Activated naive CD4-positive, alpha-beta T cell treated with anti-CD3 and anti-CD28 coated beads for 36 hours (primary cell): ENCODE results near the gene ACTR3. TPM values are rescaled to one million over a fixed set of nuclear protein-coding genes. Genes with fewer than 3 reads are reported as not detected.
"Not testable (repeated sequence)": the region's sequence is repeated elsewhere in the genome, so short reads cannot be mapped to it uniquely, and the experiment has no call there.

Experiments
- CTCF ChIA-PET: fragments of 350-600 bp; sonication (Branson Sonifier 250); formaldehyde crosslinking; loops from one replicate; lab custom pipeline; 2021; ENCODE audit warnings: antibody characterized with exemption; lab: Charles Lee
- DNase-seq: peaks from one replicate; pipeline ENCODE4 v3.0.0-alpha.2; 2020
- H3K27ac Mint-ChIP-seq: one replicate; pipeline ENCODE4 v1.8.0; 2021; ENCODE audit warnings: mild to moderate bottlenecking, mixed read lengths
- H3K27me3 Mint-ChIP-seq: one replicate; pipeline ENCODE4 v1.8.0; 2021; ENCODE audit warnings: low read depth, mixed read lengths
- H3K36me3 Mint-ChIP-seq: one replicate; pipeline ENCODE4 v1.8.0; 2021; ENCODE audit warnings: low read depth, mixed read lengths
- H3K4me1 Mint-ChIP-seq: one replicate; pipeline ENCODE4 v1.8.0; 2021; ENCODE audit warnings: low read depth, mixed read lengths
- H3K4me3 Mint-ChIP-seq: one replicate; pipeline ENCODE4 v1.8.0; 2021; ENCODE audit warnings: mild to moderate bottlenecking, moderate library complexity, mixed read lengths
- H3K9me3 Mint-ChIP-seq: one replicate; pipeline ENCODE4 v1.8.0; 2021; ENCODE audit warnings: mixed read lengths
- intact Hi-C: fragments of 100-400 bp; cut with micrococcal nuclease; formaldehyde crosslinking; loops from one replicate; pipeline ENCODE4 v1.15.1; 2023
- total RNA-seq, 2 experiments: library from RNA; stranded (reverse); gene quantifications; one replicate each; pipeline ENCODE4 v1.2.3, GENCODE V29; 2021

Gene ACTR3
- total RNA-seq, 2 experiments from 2014 or later = 516 to 536 TPM

DNA sequence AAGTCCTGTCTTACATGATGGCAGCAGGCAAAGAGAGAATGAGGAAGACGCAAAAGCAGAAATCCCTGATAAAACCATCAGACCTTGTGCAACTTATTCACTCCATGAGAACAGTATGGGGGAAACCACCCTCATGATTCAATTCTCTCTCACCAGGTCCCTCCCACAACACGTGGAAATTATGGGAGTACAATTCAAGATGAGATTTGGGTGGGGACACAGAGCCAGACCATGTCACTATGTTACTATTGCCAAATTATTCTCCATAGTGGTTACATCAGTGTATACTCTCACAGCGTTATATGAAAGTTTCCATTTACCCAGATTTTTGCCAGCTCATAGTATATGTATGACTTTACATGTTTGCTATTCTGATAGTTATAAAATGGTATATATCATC, 61.0 kb downstream of the ACTR3 start:
- CTCF ChIA-PET = interaction anchor here (1.3 kb wide), 2 partner anchors 15 to 194 kb away, joined by 3 read pairs; partner anchors contain the start of gene SLC35F5
- H3K4me3 Mint-ChIP-seq, H3K9me3 Mint-ChIP-seq, H3K27me3 Mint-ChIP-seq, DNase-seq, intact Hi-C loops: not testable (repeated sequence)
- Mint-ChIP-seq H3K27ac (peak overlapping the region; percentile 37), H3K4me1 (peaks cover 15% of the 10 kb centered on the region), H3K36me3 (peaks cover 51% of the 10 kb centered on the region)

DNA sequence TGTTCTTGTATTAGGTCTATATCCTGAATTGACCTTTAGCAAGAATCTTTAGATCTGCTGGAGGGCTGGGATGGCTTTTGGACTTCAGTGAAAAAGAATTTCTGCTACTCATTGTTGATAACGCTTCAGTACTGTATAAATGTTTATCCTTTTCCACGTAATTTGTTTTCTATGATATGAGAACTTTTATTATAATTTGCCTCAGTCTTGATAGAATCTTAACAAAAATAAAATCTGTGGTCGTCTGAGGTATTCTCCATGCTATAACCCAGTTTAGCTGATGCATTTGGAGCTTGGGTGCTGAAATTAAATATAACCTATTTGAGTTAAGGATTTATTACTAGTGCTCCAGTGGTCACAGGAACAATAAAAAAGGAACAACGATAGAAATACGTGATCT, 71.1 kb downstream of the ACTR3 start:
- DNase-seq = no peak
- intact Hi-C loops = loop anchor here (2.0 kb wide), 1 partner anchor 14 kb away; no protein-coding TSS in a partner anchor
- Mint-ChIP-seq H3K4me1 (peaks cover 7% of the 10 kb centered on the region), H3K36me3 (peaks cover 13% of the 10 kb centered on the region), H3K27ac (no peak overlapping the region), H3K4me3 (no peak overlapping the region), H3K9me3 (no peaks in the 10 kb centered on the region), H3K27me3 (no peaks in the 10 kb centered on the region)
- CTCF ChIA-PET = no interaction called here

- intact Hi-C loops = no loop called here
- CTCF ChIA-PET = interaction anchor here (0.6 to 5.0 kb wide), 2 partner anchors 15 to 69 kb away, joined by 3 to 37 read pairs; no protein-coding TSS in a partner anchor
- no peak for DNase-seq
- Mint-ChIP-seq H3K9me3 (no peaks in the 10 kb centered on the region), H3K36me3 (peaks cover 8% of the 10 kb centered on the region), H3K4me1 (peaks cover 21% of the 10 kb centered on the region), H3K27me3 (no peaks in the 10 kb centered on the region), H3K27ac (peak overlapping the region; percentile 38), H3K4me3 (no peak overlapping the region)
Observed at GRCh38 chr2:113962692-113963480, 73.0 kb downstream of the ACTR3 start.

GRCh38 chr2:113963965-113964364, 74.1 kb downstream of the ACTR3 start:
- Mint-ChIP-seq H3K4me3 (no peak overlapping the region), H3K27me3 (no peaks in the 10 kb centered on the region), H3K4me1 (peaks cover 21% of the 10 kb centered on the region), H3K27ac (no peak overlapping the region), H3K36me3 (peaks cover 7% of the 10 kb centered on the region), H3K9me3 (no peaks in the 10 kb centered on the region)
- DNase-seq = no peak
- intact Hi-C loops = no loop called here
- CTCF ChIA-PET = interaction anchor here (0.7 to 5.0 kb wide), 3 partner anchors 14 to 17 kb away, joined by 3 to 37 read pairs (median 3); no protein-coding TSS in a partner anchor

GRCh38 chr2:113964436-113964835, 74.5 kb downstream of the ACTR3 start:
- Mint-ChIP-seq H3K9me3 (no peaks in the 10 kb centered on the region), H3K36me3 (peaks cover 7% of the 10 kb centered on the region), H3K27me3 (no peaks in the 10 kb centered on the region), H3K4me1 (peaks cover 21% of the 10 kb centered on the region), H3K27ac (no peak overlapping the region), H3K4me3 (no peak overlapping the region)
- no peak for DNase-seq
- CTCF ChIA-PET = interaction anchor here (0.7 to 5.0 kb wide), 5 partner anchors 13 to 208 kb away, joined by 3 to 37 read pairs (median 3); partner anchors contain the start of gene SLC35F5
- intact Hi-C loops = no loop called here

- DNase-seq = no peak
- Mint-ChIP-seq H3K4me3 (no peak overlapping the region), H3K27ac (no peak overlapping the region), H3K9me3 (no peaks in the 10 kb centered on the region), H3K27me3 (no peaks in the 10 kb centered on the region), H3K4me1 (peaks cover 21% of the 10 kb centered on the region), H3K36me3 (peaks cover 5% of the 10 kb centered on the region)
- intact Hi-C loops = no loop called here
- CTCF ChIA-PET = interaction anchor here (0.7 to 5.0 kb wide), 9 partner anchors 9 to 255 kb away, joined by 3 to 37 read pairs (median 5); partner anchors contain the start of genes ACTR3 and SLC35F5
Observed at GRCh38 chr2:113965228-113965627, 75.3 kb downstream of the ACTR3 start.

DNA sequence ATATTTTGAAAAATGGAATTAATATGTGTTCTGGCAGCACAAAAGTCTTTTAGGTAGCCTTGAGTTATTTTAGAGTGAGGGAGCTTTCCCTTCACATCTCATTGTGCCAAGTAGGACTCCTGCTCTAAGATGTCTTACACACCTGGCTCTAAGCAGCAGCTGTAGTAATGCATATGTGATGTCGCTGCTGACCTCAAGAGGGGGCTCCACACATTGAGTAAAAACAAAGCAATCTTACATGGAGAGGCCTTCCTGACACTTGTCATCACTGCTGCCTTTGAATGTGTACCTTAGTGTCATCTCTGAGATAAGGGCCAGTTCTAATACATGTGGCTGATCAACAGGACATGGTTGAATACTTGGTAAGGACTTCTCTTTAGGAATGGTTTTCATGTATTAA, 75.8 kb downstream of the ACTR3 start:
- CTCF ChIA-PET = interaction anchor here (0.7 to 5.0 kb wide), 9 partner anchors 9 to 255 kb away, joined by 3 to 37 read pairs (median 5); partner anchors contain the start of genes ACTR3 and SLC35F5
- H3K27me3 Mint-ChIP-seq = no peaks in the 10 kb centered on the region
- no peak overlapping the region for H3K4me3 Mint-ChIP-seq
- peak overlapping the region; percentile 26 for H3K27ac Mint-ChIP-seq
- peak; percentile 56 for DNase-seq
- no peaks in the 10 kb centered on the region for H3K9me3 Mint-ChIP-seq
- peaks cover 25% of the 10 kb centered on the region for H3K4me1 Mint-ChIP-seq
- intact Hi-C loops = no loop called here
- peaks cover 5% of the 10 kb centered on the region for H3K36me3 Mint-ChIP-seq

DNA sequence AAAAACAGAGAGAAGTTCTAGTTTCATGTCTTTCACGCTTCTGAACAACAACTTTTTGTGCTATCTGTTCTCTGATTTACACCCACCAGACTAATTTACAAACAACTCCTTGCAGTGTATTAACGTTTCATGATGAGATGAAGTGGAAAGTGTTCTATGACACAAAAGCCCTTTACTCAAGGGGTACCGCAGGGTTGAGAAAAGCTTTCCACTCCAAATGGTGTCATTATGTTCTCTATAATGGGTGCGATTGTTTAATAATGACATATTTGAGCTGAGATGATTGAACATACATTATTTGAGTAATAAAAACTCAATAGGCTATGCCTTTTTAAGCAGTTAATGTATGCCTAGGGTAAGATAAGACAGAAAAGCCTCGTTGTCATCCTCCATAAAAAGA, 76.3 kb downstream of the ACTR3 start:
- CTCF ChIA-PET = interaction anchor here (1.1 to 5.0 kb wide), 6 partner anchors 10 to 77 kb away, joined by 3 to 37 read pairs (median 6); partner anchors contain the start of gene ACTR3
- Mint-ChIP-seq H3K27me3 (no peaks in the 10 kb centered on the region), H3K36me3 (peaks cover 6% of the 10 kb centered on the region), H3K4me1 (peaks cover 28% of the 10 kb centered on the region), H3K27ac (peak overlapping the region; percentile 26), H3K9me3 (no peaks in the 10 kb centered on the region), H3K4me3 (no peak overlapping the region)
- no peak for DNase-seq
- intact Hi-C loops = no loop called here

GRCh38 chr2:113966832-113967231, 76.9 kb downstream of the ACTR3 start:
- intact Hi-C loops = no loop called here
- H3K36me3 Mint-ChIP-seq = peaks cover 9% of the 10 kb centered on the region
- H3K27me3 Mint-ChIP-seq = no peaks in the 10 kb centered on the region
- H3K9me3 Mint-ChIP-seq = no peaks in the 10 kb centered on the region
- H3K4me3 Mint-ChIP-seq = no peak overlapping the region
- CTCF ChIA-PET = interaction anchor here (1.1 to 5.0 kb wide), 3 partner anchors 11 to 14 kb away, joined by 3 to 37 read pairs (median 14); no protein-coding TSS in a partner anchor
- DNase-seq = no peak
- peaks cover 30% of the 10 kb centered on the region for H3K4me1 Mint-ChIP-seq
- peak overlapping the region; percentile 46 for H3K27ac Mint-ChIP-seq

- Mint-ChIP-seq H3K4me3 (no peak overlapping the region), H3K36me3 (peaks cover 10% of the 10 kb centered on the region), H3K9me3 (no peaks in the 10 kb centered on the region), H3K27me3 (no peaks in the 10 kb centered on the region), H3K27ac (peak overlapping the region; percentile 46), H3K4me1 (peaks cover 31% of the 10 kb centered on the region)
- no peak for DNase-seq
- intact Hi-C loops = no loop called here
- CTCF ChIA-PET = interaction anchor here (0.6 to 5.0 kb wide), 4 partner anchors 10 to 54 kb away, joined by 3 to 37 read pairs (median 4); no protein-coding TSS in a partner anchor
Observed at GRCh38 chr2:113967272-113967671, 77.4 kb downstream of the ACTR3 start.

GRCh38 chr2:113972766-113973165, 82.9 kb downstream of the ACTR3 start:
- Mint-ChIP-seq H3K4me1 (peaks cover 10% of the 10 kb centered on the region), H3K27ac (no peak overlapping the region), H3K4me3 (no peak overlapping the region), H3K27me3 (no peaks in the 10 kb centered on the region), H3K36me3 (peaks cover 5% of the 10 kb centered on the region), H3K9me3 (no peaks in the 10 kb centered on the region)
- DNase-seq = no peak
- intact Hi-C loops = no loop called here
- CTCF ChIA-PET = interaction anchor here (0.7 to 0.8 kb wide), 2 partner anchors 13 to 23 kb away, joined by 3 read pairs; no protein-coding TSS in a partner anchor

GRCh38 chr2:113973810-113974209, 83.9 kb downstream of the ACTR3 start:
- H3K27me3 Mint-ChIP-seq = no peaks in the 10 kb centered on the region
- H3K36me3 Mint-ChIP-seq = peaks cover 5% of the 10 kb centered on the region
- intact Hi-C loops = no loop called here
- H3K9me3 Mint-ChIP-seq = no peaks in the 10 kb centered on the region
- peaks cover 10% of the 10 kb centered on the region for H3K4me1 Mint-ChIP-seq
- H3K27ac Mint-ChIP-seq = no peak overlapping the region
- CTCF ChIA-PET = no interaction called here
- H3K4me3 Mint-ChIP-seq = no peak overlapping the region
- no peak for DNase-seq
